GM19025 (cell line): ENCODE results near the gene TMEM59L.

Experiments used
- ATAC-seq: cut with Tn5 transposase; IDR thresholded peaks from one replicate; pipeline ENCODE4 v1.9.1; 2021; ENCODE audit warnings: mild to moderate bottlenecking, low read depth, moderate library complexity; ENCODE audit not compliant: unreplicated experiment

Gene TMEM59L

DNA sequence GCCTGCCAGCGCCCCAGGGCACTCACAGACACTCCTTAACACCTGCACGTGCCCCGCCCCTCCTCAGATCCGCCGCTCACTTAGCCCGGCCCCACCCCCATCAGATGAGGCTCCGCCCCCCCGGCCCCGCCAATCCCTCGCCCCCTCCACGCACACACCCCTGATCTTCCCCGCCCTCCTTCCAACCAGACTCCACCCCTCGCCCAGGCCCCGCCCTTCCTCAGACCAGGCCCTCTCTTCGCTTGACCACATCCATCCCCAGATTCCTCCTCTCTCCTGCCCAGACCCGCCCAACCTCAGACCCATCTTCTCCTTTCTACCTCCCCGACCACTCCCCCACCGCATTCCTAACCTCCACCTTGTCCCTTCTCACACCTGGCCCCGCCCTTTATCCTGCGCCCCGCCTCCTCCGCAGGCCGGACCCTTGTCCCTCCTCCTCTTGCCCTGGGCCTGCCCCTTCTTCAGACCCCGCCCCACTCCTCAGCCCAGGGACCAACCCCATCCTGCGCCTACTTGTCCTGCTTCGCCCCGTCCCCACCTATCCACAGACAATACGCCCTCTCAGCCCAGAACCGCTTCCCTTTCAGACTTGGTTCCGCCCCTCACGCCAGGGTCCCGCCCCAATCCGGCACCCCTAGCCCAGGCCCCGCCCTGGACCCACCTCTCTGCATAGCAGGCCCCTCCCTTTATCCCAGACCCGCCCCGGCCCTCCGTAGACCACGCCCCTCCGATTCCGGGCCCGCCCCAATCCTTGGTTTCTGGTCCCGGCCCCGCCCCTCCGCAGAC, 23.7 kb downstream of the TMEM59L start:
- peak; percentile 81 for ATAC-seq

- no peak for ATAC-seq
Measured at GRCh38 chr19:18636969-18637629, 24.4 kb downstream of the TMEM59L start, which contains the start of gene KLHL26. Gene KLHL26 (plus strand): TSS chr19:18637028. CDS start chr19:18637055, 27 bp downstream.

- ATAC-seq, result no peak
Measured at GRCh38 chr19:18637673-18638630, 25.3 kb downstream of the TMEM59L start.

GRCh38 chr19:18639706-18640243, 27.1 kb downstream of the TMEM59L start:
- no peak for ATAC-seq

DNA sequence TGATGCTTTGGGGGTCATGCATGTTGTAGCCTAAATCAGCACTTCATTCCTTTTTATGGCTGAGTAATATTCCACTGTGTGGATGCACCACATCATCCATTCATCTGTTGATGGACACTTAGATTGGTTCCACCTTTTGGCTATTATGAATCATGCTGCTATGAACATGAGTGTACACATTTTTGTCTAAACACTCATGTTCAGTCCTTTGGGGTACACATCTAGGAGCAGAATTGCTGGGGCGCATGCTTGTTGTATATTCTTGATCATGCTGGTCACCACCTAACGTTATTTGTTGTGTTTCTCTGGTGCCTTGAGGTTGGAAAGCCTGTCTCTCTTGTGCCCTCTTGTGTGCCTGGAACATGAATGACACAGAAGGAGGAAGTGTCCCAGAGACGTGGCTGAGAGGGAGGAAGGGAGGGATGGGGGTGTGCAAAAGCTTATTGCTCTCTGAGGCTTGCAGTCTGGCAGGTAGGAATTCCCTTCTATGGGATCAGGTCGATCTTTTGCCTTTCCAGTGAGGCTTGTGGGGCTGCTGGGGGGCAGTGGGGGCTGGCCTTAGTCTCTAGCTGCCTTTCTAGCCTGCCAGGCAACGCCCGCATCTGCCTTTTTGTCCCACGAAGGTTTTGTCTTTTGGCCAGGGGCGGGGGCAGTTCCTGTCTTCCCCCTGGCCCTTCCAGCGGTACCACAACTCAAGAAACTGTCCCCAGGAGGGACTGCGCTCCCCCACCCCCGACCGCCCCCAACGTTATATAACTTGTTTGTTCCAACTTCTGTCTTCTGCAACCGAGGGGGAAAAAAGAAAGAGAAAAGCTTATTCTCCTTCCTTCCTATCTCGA, 31.7 kb downstream of the TMEM59L start:
- no peak for ATAC-seq

DNA sequence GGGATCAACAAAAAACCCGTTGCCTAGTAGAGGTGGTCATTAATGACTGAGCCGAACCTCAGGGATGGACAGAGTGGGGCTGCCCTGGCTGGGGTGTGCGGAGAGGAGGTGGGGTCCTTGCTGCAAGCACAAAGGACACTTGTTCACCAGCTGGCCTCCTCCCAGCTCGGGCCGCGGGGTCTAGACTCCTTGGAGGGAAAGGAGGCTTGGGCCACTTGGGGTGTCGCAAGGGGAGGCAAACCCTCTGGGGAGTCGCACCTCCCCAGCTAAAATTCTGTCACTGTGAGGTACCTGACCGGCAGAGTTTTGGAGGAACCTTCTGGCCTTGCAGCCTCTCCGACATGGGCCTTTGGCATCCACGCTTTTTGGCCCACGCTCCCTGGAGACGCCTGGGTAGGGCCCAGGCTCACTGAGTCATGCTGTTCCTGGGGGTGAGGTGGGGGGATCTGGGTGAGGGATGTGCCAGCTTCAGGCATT, 32.4 kb downstream of the TMEM59L start:
- no peak for ATAC-seq

- ATAC-seq, result no peak
Measured at GRCh38 chr19:18646535-18647370, 34.1 kb downstream of the TMEM59L start.

GRCh38 chr19:18647371-18647767, 34.7 kb downstream of the TMEM59L start:
- no peak for ATAC-seq

DNA sequence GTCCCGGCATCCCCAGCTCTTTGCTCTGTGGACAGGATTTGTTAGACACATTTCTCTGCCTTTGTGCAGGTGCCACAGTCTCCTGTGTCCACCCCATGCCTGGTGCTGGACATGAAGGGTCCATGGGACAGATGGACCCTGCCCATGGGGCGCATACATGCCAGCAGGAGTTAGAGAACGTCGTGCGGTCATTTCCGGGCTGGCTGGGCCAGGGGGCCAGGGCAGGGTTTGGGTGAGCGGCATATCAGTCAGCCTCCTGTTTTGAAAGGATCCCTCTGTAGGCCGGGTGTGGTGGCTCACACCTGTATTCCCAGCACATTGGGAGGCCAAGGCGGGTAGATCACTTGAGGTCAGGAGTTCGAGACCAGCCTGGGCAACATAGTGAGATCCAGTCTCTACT, 35.1 kb downstream of the TMEM59L start:
- no peak for ATAC-seq

DNA sequence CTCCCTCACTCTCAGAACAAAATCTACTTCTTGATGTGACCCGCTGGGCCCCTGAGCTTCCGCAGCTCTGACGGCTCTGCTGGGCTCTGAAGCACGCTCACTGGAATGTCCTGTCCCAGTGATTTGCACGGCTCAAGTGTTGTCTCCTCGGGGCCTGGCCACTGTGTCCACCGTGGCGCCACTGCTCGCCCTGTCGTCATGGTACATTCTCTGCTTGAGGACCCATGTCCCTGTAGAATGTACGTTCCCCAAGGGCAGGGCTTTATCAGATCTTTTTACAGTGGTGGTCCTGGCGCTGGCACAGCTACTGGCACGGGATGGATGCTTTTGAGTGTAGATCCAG, 36.3 kb downstream of the TMEM59L start:
- no peak for ATAC-seq

- no peak for ATAC-seq
Measured at GRCh38 chr19:18649371-18650020, 36.8 kb downstream of the TMEM59L start.

- no peak for ATAC-seq
Measured at GRCh38 chr19:18650021-18650390, 37.3 kb downstream of the TMEM59L start.

- no peak for ATAC-seq
Measured at GRCh38 chr19:18650468-18651041, 37.9 kb downstream of the TMEM59L start.

DNA sequence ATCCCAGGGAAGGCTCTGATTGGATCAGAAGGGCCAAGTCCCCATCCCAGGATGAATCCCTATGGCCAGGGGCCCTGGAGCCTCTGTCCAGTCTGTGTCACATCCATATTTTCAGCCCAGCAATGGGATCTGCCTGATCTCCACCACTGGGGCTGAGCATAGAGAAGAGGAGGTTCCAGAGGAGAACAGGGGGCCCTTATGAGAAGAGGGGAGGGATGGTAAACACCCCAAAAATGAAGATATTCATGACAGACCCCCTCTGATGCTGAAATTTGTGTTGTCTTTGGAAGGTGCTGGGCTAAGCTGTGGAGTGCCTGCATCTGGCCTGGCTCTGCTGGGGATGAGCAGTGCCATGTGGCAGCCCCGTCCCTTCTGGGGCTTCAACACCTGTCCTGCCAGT, 38.6 kb downstream of the TMEM59L start:
- ATAC-seq, result no peak

GRCh38 chr19:18651733-18652132, 39.1 kb downstream of the TMEM59L start:
- ATAC-seq, result no peak

- ATAC-seq, result no peak
Measured at GRCh38 chr19:18653853-18654252, 41.2 kb downstream of the TMEM59L start.

DNA sequence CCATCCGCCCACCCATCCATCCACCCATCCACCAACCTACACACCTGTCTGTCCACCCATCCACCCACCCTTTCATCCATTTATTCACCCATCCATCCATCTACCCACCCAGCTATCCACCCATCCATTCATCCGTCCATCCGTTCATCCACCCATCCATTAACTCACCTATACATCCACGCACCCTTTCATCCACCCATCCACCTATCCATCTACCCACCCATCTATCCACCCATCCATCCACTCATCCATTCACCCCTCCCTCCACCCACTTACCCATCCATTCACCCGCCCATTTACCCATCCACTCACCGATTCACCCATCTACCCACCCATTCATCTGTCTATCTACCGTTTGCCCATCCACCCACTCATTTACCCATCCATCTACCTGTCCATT, 41.8 kb downstream of the TMEM59L start:
- no peak for ATAC-seq
